GM12878 (cell line): Measurements from ENCODE around the gene RDH12. TPM values are rescaled to one million over a fixed set of nuclear protein-coding genes. Genes with fewer than 3 reads are reported as not detected.
A peak's percentile ranks its signal among the peaks of the same experiment; 100 is the strongest.

Experiments
- ATAC-seq: fragments of 200-7000 bp; cut with Tn5 transposase; 3 replicates; pipeline ENCODE4 v1.9.1; 2020; ENCODE audit warnings: mild to moderate bottlenecking, moderate library complexity
- BruUV-seq: library from RNA; stranded (reverse); fragments of 400-500 nt; replicated peaks from 2 replicates; lab custom pipeline; 2021; lab: Mats Ljungman, UMichigan
- CTCF ChIA-PET: fragments of 300-600 bp; sonication (Branson Sonifier 250); formaldehyde crosslinking; extraction: SDS; loops from one replicate; lab custom pipeline; 2021; ENCODE audit warnings: inconsistent platforms; lab: Yijun Ruan, JAX
- POLR2A ChIA-PET: fragments of 350-600 bp; formaldehyde crosslinking; extraction: SDS; loops from one replicate; lab custom pipeline; 2021; ENCODE audit warnings: inconsistent platforms; lab: Charles Lee
- RAD21 ChIA-PET: fragments of 300-600 bp; sonication (Branson Sonifier 250); formaldehyde crosslinking; loops from one replicate; lab custom pipeline; 2023; ENCODE audit warnings: antibody characterized with exemption; ENCODE audit not compliant: unreplicated experiment; lab: Charles Lee
- SMC1A ChIA-PET: fragments of 300-600 bp; sonication (Branson Sonifier 250); formaldehyde crosslinking; loops from one replicate; lab custom pipeline; 2023; ENCODE audit not compliant: unreplicated experiment, uncharacterized antibody; lab: Charles Lee
- DNase-seq: peaks from one replicate; pipeline ENCODE4 v3.0.0-alpha.2; 2011; ENCODE audit warnings: low read depth, low spot score
- FAIRE-seq: peaks from 3 replicates; lab custom pipeline; 2011; peaks lifted over from hg19 to GRCh38; lab: Jason Lieb, UNC
- H2AFZ ChIP-seq: 2 replicates; pipeline ENCODE4 v1.6.0; 2011; ENCODE audit warnings: low read depth, low read length, control low read depth; ENCODE audit not compliant: control insufficient read depth
- H3K27ac ChIP-seq: 2 replicates; pipeline ENCODE4 v1.5.1; 2011; ENCODE audit warnings: control low read depth; ENCODE audit not compliant: control insufficient read depth, insufficient read depth
- H3K27me3 ChIP-seq, 2 experiments: replicated peaks in 1 of 2; 2 replicates each; pipeline versions ENCODE4 v1.6.0 to v1.6.1; 2011; ENCODE audit warnings: low read length in 1 of 2; ENCODE audit not compliant: control insufficient read depth in 2 of 2, insufficient read depth in 2 of 2
- H3K36me3 ChIP-seq, 2 experiments: 2 replicates each; pipeline ENCODE4 v1.5.1; 2011; ENCODE audit warnings: low read length in 1 of 2; ENCODE audit not compliant: control insufficient read depth in 2 of 2, insufficient read depth in 2 of 2
- H3K4me1 ChIP-seq: 2 replicates; pipeline ENCODE4 v1.6.1; 2011; ENCODE audit warnings: mild to moderate bottlenecking, low read length, moderate library complexity, mixed read lengths; ENCODE audit not compliant: control insufficient read depth, insufficient read depth
- H3K4me2 ChIP-seq: 2 replicates; pipeline ENCODE4 v1.6.0; 2011; ENCODE audit warnings: control low read depth; ENCODE audit not compliant: control insufficient read depth, insufficient read depth
- H3K4me3 ChIP-seq: fragments of 200-600 bp; sonication (generic); 2 replicates; pipeline ENCODE4 v1.5.1; 2016
- H3K79me2 ChIP-seq: 2 replicates; pipeline ENCODE4 v1.6.0; 2011; ENCODE audit warnings: low read length; ENCODE audit not compliant: control insufficient read depth, insufficient read depth
- H3K9ac ChIP-seq: 2 replicates; pipeline ENCODE4 v1.8.0; 2011; ENCODE audit warnings: low read length, control low read depth, mixed read lengths; ENCODE audit not compliant: control insufficient read depth, insufficient read depth
- H3K9me3 ChIP-seq: replicated peaks from 3 replicates; pipeline ENCODE4 v1.5.1; 2011; ENCODE audit warnings: mild to moderate bottlenecking, low read length; ENCODE audit not compliant: control insufficient read depth, insufficient read depth
- H4K20me1 ChIP-seq: 2 replicates; pipeline ENCODE4 v1.6.0; 2011; ENCODE audit not compliant: control insufficient read depth, insufficient read depth
- ATF7 ChIP-seq: fragments of 450-650 bp; IDR thresholded peaks from 2 replicates; pipeline ENCODE4 v1.6.1; 2016; ENCODE audit warnings: low read depth, mild to moderate bottlenecking
- CBX5 ChIP-seq: sonication (generic); IDR thresholded peaks from 2 replicates; pipeline ENCODE4 v1.6.1; 2016; ENCODE audit warnings: low read depth, moderate library complexity, mild to moderate bottlenecking, inconsistent platforms
- SPI1 ChIP-seq: IDR thresholded peaks from 2 replicates; pipeline ENCODE4 v1.6.1; 2011; ENCODE audit warnings: low read depth, mild to moderate bottlenecking, low read length, moderate library complexity, borderline replicate concordance; ENCODE audit not compliant: insufficient read depth
- YY1 ChIP-seq: IDR thresholded peaks from 2 replicates; pipeline ENCODE4 v1.6.1; 2011; ENCODE audit warnings: low read depth, mild to moderate bottlenecking, low read length
- ZNF622 ChIP-seq: fragments of 450-650 bp; IDR thresholded peaks from 2 replicates; pipeline ENCODE4 v1.6.1; 2017; ENCODE audit warnings: mild to moderate bottlenecking, inconsistent platforms
- WGBS: methylation state at CpG from one replicate; pipeline ENCODE4 v1.1.6; 2016; ENCODE audit warnings: low lambda C conversion rate; ENCODE audit not compliant: insufficient replicate concordance, insufficient coverage; ENCODE audit errors: missing lambda C conversion rate; 5-methylcytosine and 5-hydroxymethylcytosine counted together
- in situ Hi-C: fragments of 300-500 bp; cut with MboI; formaldehyde crosslinking; loops from 9 replicates; pipeline ENCODE4 v1.14.3; 2018; ENCODE audit warnings: mixed read lengths
- intact Hi-C: fragments of 100-400 bp; cut with micrococcal nuclease; formaldehyde crosslinking; loops from one replicate; pipeline ENCODE4 v1.14.2; 2022; ENCODE audit not compliant: unreplicated experiment
- polyA plus RNA-seq, 11 experiments: library from polyadenylated mRNA; depleted of rRNA in 4 of 11; unstranded in 6 of 11; stranded (reverse) in 5 of 11; fragments of >200 nt; fragmentation: Nextera tagmentation in 4 of 11; fragmentation: Illumina TruSeq in 1 of 11; extraction: Ambion mirVana in 4 of 11; extraction: Trizol in 1 of 11; gene quantifications; 1 replicate in 1 of 11; 2 replicates in 10 of 11; pipeline versions ENCODE4 v1.2.1 to v1.2.3, GENCODE V29; 2011 to 2016; ENCODE audit warnings: inconsistent platforms in 2 of 11, missing spikeins in 2 of 11, low read depth in 1 of 11
- total RNA-seq, 4 experiments: library from RNA; depleted of rRNA in 3 of 4; stranded (reverse); fragments of >200 nt in 3 of 4; fragmentation: Illumina TruSeq in 1 of 4; extraction: Trizol in 1 of 4; gene quantifications; 2 replicates each; pipeline versions ENCODE4 v1.2.1 to v1.2.3, GENCODE V29; 2013 to 2021
- TF ChIP-seq, protein P1 (sequence below): fragments of 450-650 bp; IDR thresholded peaks from 2 replicates; pipeline ENCODE4 v1.6.1; 2017; ENCODE audit warnings: antibody characterized with exemption, mild to moderate bottlenecking, moderate library complexity

RDH12 gene
- total and polyA plus RNA-seq, 10 of the 15 experiments (the other 5 are each of a cell fraction or from before 2014, with no cell fraction given): not detected

DNA sequence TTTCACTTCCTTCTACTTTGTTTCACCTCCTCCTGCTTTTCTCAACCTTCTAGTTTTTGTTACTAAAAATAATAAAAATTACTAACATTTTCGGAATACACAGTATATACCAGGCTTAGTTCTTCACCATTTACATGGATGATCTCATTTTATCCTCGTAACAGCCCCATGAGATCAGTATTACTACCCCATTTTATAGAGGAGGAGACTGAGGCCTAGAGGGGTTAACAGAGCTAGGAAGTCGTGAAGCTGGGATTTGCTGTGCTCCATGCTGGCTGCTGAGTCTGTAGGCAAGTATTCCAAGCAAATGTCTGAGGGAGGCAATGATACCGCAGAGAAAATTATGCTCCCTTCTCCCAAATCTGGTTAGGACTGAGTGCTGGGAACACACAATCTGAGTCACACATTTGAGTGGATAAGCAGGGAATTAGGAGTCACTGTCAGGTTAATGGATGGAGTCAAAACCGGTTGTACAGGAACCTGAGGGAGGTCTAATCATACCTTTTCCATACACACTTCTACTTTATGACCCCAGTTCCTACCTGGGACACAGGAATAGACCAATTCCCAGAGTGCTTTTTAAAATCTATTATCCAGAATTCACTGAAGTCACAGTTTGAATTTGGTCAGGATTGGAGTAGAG, 63.6 kb downstream of the RDH12 start:
- FAIRE-seq: no peak

DNA sequence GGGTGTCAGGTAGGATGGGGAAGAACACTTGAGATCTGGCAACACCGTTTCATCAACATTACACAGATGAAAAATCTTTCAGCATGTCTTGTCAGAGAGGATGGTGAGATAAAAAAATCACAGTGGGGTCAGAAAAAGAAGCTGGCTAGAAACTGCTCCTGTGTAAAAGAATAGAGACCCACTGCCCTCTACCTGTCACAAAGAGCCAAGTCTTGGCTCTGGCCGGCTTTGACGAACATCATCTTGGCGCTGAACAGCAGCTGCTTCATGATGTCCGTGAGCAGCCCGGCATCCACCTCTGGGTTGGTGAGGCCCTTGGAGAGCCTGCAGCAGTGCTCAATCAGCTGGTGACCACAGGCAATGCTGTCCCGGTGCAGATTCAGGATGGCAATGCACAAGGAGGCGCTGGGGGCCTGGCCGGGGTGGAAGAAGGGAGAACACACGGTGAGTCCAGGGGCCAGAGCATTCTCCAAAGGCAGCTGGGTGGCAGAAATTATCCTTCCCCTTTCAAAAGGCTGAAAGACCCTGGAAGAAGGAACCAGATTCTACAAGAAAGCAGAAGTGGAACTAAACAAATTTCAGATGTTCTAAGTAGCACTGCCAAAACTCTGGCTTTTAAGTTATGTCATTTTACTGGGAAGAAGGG, 64.5 kb downstream of the RDH12 start:
- POLR2A ChIA-PET: no interaction called here
- no peak for FAIRE-seq
- BruUV-seq: no TSS peak

More for the DNA sequence above, 63.6 kb downstream of the RDH12 start:
- no peak overlapping the region for H3K4me2 ChIP-seq
- H3K9me3 ChIP-seq: no peaks in the 10 kb centered on the region
- H3K27me3 ChIP-seq: no peaks in the 10 kb centered on the region
- ATAC-seq (no peak), DNase-seq (no peak)
- in situ Hi-C loops: no loop called here
- H3K79me2 ChIP-seq: no peaks in the 10 kb centered on the region
- ChIA-PET SMC1A (no interaction called here), CTCF (no interaction called here), POLR2A (interaction anchor here (0.6 kb wide), 1 partner anchor 13 kb away, joined by 3 read pairs; no protein-coding TSS in a partner anchor), RAD21 (no interaction called here)
- H3K27ac ChIP-seq: no peak overlapping the region
- 98% methylated on average over 5 of the region's 5 CpGs for WGBS
- intact Hi-C loops: no loop called here
- H2AFZ ChIP-seq: no peak overlapping the region
- no peaks in the 10 kb centered on the region for H3K4me1 ChIP-seq
- H3K36me3 ChIP-seq: peaks cover 26 to 36% of the 10 kb centered on the region in 2 experiments
- no peak overlapping the region for H3K4me3 ChIP-seq
- no TSS peak for BruUV-seq
- H4K20me1 ChIP-seq: no peaks in the 10 kb centered on the region
- H3K9ac ChIP-seq: no peak overlapping the region
- TF ChIP-seq ATF7 (no peak), ZNF622 (no peak), CBX5 (no peak), YY1 (no peak)

More for the DNA sequence above, 64.5 kb downstream of the RDH12 start:
- in situ Hi-C loops: no loop called here
- SMC1A ChIA-PET: interaction anchor here (0.6 to 1.4 kb wide), 2 partner anchors 62 to 247 kb away, joined by 3 read pairs; no protein-coding TSS in a partner anchor
- ATAC-seq (no peak), DNase-seq (no peak)
- Histone ChIP-seq H2AFZ (no peak overlapping the region), H3K4me2 (no peak overlapping the region), H3K9ac (no peak overlapping the region), H3K27me3 (no peaks in the 10 kb centered on the region), H3K79me2 (no peaks in the 10 kb centered on the region), H3K9me3 (no peaks in the 10 kb centered on the region), H4K20me1 (no peaks in the 10 kb centered on the region), H3K4me3 (no peak overlapping the region), H3K27ac (no peak overlapping the region), H3K36me3 (peaks cover 22 to 36% of the 10 kb centered on the region in 2 experiments), H3K4me1 (no peaks in the 10 kb centered on the region)
- intact Hi-C loops: no loop called here
- 82% methylated on average over 10 of the region's 10 CpGs for WGBS
- CTCF ChIA-PET: interaction anchor here (1.9 kb wide), 1 partner anchor 147 kb away, joined by 6 read pairs; the partner anchor contains the start of gene ARG2
- TF ChIP-seq, protein P1, sequence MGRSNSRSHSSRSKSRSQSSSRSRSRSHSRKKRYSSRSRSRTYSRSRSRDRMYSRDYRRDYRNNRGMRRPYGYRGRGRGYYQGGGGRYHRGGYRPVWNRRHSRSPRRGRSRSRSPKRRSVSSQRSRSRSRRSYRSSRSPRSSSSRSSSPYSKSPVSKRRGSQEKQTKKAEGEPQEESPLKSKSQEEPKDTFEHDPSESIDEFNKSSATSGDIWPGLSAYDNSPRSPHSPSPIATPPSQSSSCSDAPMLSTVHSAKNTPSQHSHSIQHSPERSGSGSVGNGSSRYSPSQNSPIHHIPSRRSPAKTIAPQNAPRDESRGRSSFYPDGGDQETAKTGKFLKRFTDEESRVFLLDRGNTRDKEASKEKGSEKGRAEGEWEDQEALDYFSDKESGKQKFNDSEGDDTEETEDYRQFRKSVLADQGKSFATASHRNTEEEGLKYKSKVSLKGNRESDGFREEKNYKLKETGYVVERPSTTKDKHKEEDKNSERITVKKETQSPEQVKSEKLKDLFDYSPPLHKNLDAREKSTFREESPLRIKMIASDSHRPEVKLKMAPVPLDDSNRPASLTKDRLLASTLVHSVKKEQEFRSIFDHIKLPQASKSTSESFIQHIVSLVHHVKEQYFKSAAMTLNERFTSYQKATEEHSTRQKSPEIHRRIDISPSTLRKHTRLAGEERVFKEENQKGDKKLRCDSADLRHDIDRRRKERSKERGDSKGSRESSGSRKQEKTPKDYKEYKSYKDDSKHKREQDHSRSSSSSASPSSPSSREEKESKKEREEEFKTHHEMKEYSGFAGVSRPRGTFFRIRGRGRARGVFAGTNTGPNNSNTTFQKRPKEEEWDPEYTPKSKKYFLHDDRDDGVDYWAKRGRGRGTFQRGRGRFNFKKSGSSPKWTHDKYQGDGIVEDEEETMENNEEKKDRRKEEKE: no peak
- TF ChIP-seq SPI1: peak; percentile 87
- RAD21 ChIA-PET: interaction anchor here (1.1 kb wide), 1 partner anchor 147 kb away, joined by 3 read pairs; the partner anchor contains the start of gene ARG2
